Measurements from ENCODE around the gene GORAB. TPM values are rescaled to one million over a fixed set of nuclear protein-coding genes. Genes with fewer than 3 reads are reported as not detected.

The GORAB gene
- total RNA-seq, 2 donors from 2014 or later = 8.7 to 12.2 TPM

- 38% methylated on average over 5 of the region's 5 CpGs for WGBS
- no peak for TF ChIP-seq CTCF (IDR thresholded peaks at IDR 0.05)
- Histone ChIP-seq H3K27ac (no peak overlapping the region), H3K4me3 (no peak overlapping the region), H3K4me1 (replicated peaks) (no peaks in the 10 kb centered on the region), H3K36me3 (no peaks in the 10 kb centered on the region), H3K9me3 (no peaks in the 10 kb centered on the region), H3K27me3 (replicated peaks; ENCODE audit: insufficient read depth) (no peaks in the 10 kb centered on the region)
- intact Hi-C loops (cut with DNase I) = no loop called here
- DNase-seq (ENCODE audit: low spot score) = no peak
Observed at GRCh38 chr1:170511038-170511437, 20.9 kb upstream of the GORAB start.

- H3K27ac ChIP-seq = no peak overlapping the region
- no peaks in the 10 kb centered on the region for H3K36me3 ChIP-seq
- TF ChIP-seq CTCF (IDR thresholded peaks at IDR 0.05) = no peak
- no peak for TF ChIP-seq POLR2A (IDR thresholded peaks at IDR 0.05)
- no peak for TF ChIP-seq POLR2AphosphoS5 (IDR thresholded peaks at IDR 0.05)
- intact Hi-C loops (cut with DNase I) = no loop called here
- H3K4me1 ChIP-seq (replicated peaks) = no peaks in the 10 kb centered on the region
- no peak for DNase-seq (ENCODE audit: low spot score)
- no peak overlapping the region for H3K4me3 ChIP-seq
- 42% methylated on average over 1 of the region's 1 CpG for whole genome bisulfite sequencing
- H3K9me3 ChIP-seq = no peaks in the 10 kb centered on the region
- no peaks in the 10 kb centered on the region for H3K27me3 ChIP-seq (replicated peaks; ENCODE audit: insufficient read depth)
Observed at GRCh38 chr1:170513138-170513537, 18.8 kb upstream of the GORAB start.

GRCh38 chr1:170518185-170518834 lies 13.7 kb upstream of the GORAB start:
- WGBS = 71% methylated on average over 4 of the region's 4 CpGs
- intact Hi-C loops (cut with DNase I) = no loop called here
- H3K27ac ChIP-seq = no peak overlapping the region
- no peak overlapping the region for H3K4me3 ChIP-seq
- H3K36me3 ChIP-seq = no peaks in the 10 kb centered on the region
- no peaks in the 10 kb centered on the region for H3K4me1 ChIP-seq (replicated peaks)
- H3K27me3 ChIP-seq (replicated peaks; ENCODE audit: insufficient read depth) = no peaks in the 10 kb centered on the region
- TF ChIP-seq CTCF (IDR thresholded peaks at IDR 0.05) = no peak
- no peak for TF ChIP-seq POLR2AphosphoS5 (IDR thresholded peaks at IDR 0.05)
- H3K9me3 ChIP-seq = no peaks in the 10 kb centered on the region
- no peak for DNase-seq (ENCODE audit: low spot score)

- no peaks in the 10 kb centered on the region for H3K4me1 ChIP-seq (replicated peaks)
- TF ChIP-seq POLR2AphosphoS5 (IDR thresholded peaks at IDR 0.05) (no peak), POLR2A (IDR thresholded peaks at IDR 0.05) (no peak), CTCF (IDR thresholded peaks at IDR 0.05) (no peak)
- H3K27ac ChIP-seq = no peak overlapping the region
- 79% methylated on average over 3 of the region's 3 CpGs for WGBS
- no peaks in the 10 kb centered on the region for H3K36me3 ChIP-seq
- no peaks in the 10 kb centered on the region for H3K27me3 ChIP-seq (replicated peaks; ENCODE audit: insufficient read depth)
- no peak for DNase-seq (ENCODE audit: low spot score)
- H3K4me3 ChIP-seq = no peak overlapping the region
- intact Hi-C loops (cut with DNase I) = no loop called here
- H3K9me3 ChIP-seq = no peaks in the 10 kb centered on the region
Observed at GRCh38 chr1:170518965-170519364, 13.0 kb upstream of the GORAB start.

- DNase-seq (ENCODE audit: low spot score) = no peak
- TF ChIP-seq POLR2A (IDR thresholded peaks at IDR 0.05) (no peak), POLR2AphosphoS5 (IDR thresholded peaks at IDR 0.05) (no peak), CTCF (IDR thresholded peaks at IDR 0.05) (no peak)
- Histone ChIP-seq H3K36me3 (no peaks in the 10 kb centered on the region), H3K27me3 (replicated peaks; ENCODE audit: insufficient read depth) (no peaks in the 10 kb centered on the region), H3K27ac (no peak overlapping the region), H3K4me3 (no peak overlapping the region), H3K9me3 (no peaks in the 10 kb centered on the region), H3K4me1 (replicated peaks) (no peaks in the 10 kb centered on the region)
- intact Hi-C loops (cut with DNase I) = no loop called here
Observed at GRCh38 chr1:170520601-170521000, 11.4 kb upstream of the GORAB start.

All from prostate gland (tissue), 2 donors.